Epithelial cell of prostate (primary cell): ENCODE data around the gene MTHFD2L.
"Not testable (repeated sequence)": the region's sequence is repeated elsewhere in the genome, so short reads cannot be mapped to it uniquely, and the experiment has no call there.

ENCODE experiments used
- DNase-seq: peaks from one replicate; pipeline ENCODE4 v3.0.0-alpha.2; 2011; ENCODE audit warnings: low read depth, low spot score
- H3K27ac ChIP-seq: fragments of 450-650 bp; 2 replicates; pipeline ENCODE4 v1.5.1; 2017; ENCODE audit warnings: mild to moderate bottlenecking

The MTHFD2L gene

DNA sequence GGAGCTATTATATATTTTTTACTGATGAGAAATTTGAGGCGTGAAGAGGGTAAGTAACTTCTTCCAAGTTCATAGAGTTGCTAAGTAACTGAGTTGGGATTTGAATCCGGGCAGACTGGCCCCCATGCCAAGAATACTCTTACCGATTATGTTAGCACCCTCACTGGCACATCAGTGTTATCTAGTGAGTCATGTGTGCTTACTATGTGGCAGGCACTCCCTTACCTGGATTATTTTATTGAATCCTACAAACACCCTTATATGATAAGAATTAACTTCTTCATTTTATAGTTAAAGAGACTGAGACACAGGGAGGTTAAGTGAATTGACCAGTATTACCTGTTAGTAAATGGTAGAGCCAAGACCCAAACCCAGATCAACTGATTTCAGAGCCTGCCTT, 20.9 kb downstream of the MTHFD2L start:
- DNase-seq: no peak
- no peak overlapping the region for H3K27ac ChIP-seq

DNA sequence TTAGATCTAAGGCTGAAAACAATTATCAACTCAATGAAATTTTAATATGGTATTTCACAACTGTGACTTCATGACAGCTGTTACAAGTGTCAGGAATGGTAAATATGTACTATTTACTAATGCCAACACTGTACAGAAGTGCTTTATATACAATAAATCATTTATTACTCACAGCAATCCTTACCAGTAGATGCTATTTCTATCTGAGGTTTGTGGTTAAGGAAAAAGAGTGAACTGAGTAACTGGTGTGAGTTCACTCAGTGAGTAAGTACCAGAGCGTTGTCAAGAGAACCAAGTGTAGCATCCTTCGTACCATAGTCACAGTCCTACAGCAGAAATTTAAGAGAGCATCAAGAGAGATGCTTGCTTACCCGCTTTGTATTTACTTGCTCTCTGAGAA, 23.3 kb downstream of the MTHFD2L start:
- peak; percentile 59 for DNase-seq
- no peak overlapping the region for H3K27ac ChIP-seq

DNA sequence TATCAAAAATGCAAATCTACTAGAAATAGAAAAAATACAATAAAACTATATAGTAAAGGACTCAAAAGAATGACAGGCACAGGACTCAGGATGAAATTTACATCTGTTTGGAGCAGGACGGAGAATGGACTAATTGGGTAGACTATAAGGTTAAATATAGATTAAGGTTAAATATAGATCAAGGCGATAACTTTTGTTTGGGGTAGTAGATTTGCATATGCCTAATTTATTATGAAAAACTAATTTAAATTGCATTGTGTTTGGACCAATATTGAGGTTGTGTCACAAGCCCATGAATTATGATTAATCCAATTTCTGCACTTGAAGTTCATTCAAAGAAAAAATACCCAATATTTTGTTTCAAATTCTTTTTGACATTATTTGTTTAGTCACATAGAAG, 31.0 kb downstream of the MTHFD2L start:
- DNase-seq: no peak
- H3K27ac ChIP-seq: no peak overlapping the region

DNA sequence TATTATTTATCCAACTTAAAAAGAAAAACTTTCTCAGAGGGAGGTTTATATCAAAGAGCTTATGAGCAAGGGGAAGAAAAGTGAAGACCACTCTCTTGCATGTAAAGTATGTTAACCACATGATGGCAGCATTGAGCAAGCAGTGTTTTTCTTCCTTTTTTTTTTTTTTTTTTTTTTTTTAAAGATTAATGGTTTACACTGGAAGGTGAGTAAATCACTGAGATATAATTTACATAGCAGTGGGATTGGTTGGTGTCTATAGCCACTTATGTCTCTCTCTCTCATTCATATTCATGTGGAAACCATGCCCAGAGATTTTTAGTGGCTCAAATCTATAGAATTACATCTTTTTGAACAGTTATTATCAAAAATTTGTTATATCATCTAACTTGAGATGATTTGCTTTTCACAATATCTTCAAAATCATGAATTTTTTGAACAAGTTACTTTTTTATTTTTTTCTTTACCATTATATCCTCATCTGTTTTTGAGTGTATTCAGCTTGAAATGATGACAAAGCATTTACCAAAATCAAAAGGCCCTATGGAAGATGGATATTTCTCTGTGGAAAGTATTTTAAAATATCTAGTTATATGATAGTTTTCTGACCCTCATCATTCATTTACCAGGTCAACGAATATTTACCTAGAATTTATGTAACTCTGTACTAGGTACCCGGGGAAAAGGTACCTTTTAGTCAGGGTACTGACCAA, 31.6 kb downstream of the MTHFD2L start:
- no peak overlapping the region for H3K27ac ChIP-seq
- DNase-seq: peak; percentile 6

DNA sequence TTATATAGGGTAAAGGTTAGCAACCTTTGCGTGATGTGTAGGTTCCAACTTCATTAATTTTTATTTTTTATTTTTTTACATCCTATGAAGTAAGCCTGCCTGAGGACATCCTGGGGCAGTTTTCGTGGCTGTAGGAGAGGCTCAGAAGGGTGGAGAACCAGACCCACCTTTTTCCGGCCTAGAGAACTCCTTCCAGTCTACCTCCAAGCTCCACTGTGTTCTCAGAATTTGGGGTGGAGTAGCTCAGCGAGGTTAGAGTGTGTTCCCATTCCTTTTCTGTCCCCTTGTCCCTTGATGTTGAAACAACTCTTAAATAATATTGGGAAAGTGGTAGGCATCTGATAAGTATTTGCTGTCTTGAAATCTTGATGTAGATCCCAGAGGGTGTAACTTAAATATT, 32.4 kb downstream of the MTHFD2L start:
- no peak for DNase-seq
- H3K27ac ChIP-seq: no peak overlapping the region

DNA sequence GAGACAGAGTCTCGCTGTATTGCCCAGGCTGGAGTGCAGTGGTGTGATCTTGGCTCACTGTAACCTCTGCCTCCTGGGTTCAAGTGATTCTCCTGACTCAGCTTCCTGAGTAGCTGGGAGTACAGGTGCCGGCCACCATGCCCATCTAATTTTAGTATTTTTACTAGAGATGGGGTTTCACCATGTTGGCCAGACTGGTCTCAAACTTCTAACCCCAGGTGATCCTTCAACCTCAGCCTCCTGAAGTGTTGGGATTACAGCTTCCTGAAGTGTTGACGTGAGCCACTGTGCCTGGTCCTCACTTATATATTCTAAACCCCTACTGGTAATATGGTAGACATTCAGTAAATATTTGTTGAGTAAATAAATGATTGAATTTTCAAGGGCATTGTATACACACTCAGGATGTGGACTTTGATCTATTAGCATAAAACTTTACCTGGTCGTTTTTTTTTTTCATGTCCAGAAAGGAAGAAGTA, 33.0 kb downstream of the MTHFD2L start:
- DNase-seq: no peak
- H3K27ac ChIP-seq: no peak overlapping the region

DNA sequence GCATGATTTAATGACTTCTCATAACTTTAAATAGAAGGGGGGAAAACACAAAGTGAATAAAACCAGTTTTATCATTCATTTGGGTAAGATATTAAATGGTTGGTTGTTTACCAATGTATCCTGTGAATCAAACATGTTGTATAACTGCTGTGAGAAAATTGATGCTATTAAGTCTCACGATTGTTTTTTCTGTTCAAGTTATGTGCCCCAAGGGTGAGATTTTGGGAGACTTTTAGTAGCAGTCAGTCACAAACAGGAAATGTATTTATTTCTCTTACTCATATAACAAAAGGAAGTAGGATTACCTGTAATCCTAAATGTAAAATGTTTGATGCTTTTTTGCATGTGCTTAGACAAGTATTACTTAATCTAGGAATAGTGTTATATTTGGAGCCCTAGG, 39.2 kb downstream of the MTHFD2L start:
- H3K27ac ChIP-seq: no peak overlapping the region
- no peak for DNase-seq

DNA sequence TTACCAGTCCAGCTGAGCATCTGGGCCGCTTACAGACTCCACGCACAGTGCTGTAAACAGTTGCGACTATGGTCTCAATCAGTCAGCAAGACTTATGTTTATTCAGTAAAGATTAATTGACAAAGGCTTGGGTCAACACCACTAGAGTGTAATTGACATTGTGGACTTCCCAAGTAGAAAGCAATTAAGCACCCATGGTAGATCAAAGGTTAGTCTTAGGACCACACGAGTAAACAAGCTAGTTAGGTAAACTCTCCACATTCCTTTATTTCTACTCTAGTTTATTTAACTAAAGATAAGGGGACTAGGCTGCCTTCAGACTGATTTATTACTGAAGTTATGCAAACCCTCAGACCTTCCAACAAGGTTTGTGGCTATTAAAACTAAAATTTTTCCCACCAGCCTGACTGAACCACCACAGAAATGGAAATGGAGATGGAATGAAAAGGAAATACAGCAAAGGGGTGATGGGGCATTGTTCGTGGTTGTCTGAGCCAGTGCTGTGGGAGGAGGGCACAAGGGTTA, 44.2 kb downstream of the MTHFD2L start:
- no peak for DNase-seq
- H3K27ac ChIP-seq: no peak overlapping the region

DNA sequence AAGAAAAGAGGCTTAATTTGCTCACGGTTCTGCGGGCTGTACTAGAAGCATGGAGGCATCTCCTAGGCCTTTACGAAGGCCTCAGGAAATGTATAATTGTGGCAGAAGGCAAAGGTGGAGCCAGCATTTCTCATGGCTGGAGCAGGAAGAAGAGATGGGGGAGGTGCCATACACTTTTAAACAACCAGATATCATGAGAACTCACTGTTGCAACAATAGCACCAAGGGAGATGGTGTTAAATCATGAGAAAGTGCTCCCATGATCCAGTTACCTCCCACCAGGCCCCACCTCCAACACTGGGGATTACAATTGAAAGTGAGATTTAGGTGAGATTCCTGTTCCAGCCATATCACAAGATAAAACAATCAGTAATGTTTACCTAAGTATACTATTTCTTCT, 45.5 kb downstream of the MTHFD2L start:
- no peak overlapping the region for H3K27ac ChIP-seq
- no peak for DNase-seq

DNA sequence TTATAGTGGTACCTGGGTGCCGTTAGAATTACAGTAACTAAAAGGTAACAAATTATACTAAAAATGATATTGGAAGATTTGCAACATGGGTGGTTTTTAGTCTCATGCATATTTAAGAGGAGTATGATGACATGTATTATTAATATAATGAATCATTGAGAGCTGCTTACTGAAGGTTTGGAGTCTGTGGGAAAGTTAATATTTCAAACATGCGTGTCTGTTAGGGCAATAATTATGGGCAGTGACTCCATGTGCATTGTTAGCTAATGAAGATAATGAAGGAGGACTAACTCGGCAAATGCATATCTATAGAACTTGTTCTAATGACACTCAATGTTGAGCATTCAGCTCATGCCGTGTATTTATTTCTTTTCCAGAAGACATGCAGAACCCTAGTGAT, 47.1 kb downstream of the MTHFD2L start:
- DNase-seq: no peak
- H3K27ac ChIP-seq: no peak overlapping the region

DNA sequence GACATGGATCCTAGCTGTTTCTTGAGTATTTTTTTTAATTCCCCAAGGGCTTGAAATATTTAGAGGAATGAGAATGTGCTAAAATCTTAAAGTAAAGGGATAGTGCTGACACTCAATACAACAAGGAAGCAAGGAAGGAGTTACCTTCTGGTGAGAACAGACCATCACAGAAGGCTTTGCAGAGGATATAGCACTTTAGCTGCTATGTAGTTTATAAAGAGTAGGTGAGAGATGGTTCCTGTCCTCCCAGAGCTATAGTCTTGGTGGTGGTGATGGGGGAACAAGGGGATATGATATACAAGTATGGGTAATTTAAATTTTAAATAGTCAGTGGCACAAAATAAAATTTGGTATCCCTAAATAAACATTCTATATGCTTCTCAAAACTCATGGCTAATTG, 47.6 kb downstream of the MTHFD2L start:
- H3K27ac ChIP-seq: no peak overlapping the region
- no peak for DNase-seq

DNA sequence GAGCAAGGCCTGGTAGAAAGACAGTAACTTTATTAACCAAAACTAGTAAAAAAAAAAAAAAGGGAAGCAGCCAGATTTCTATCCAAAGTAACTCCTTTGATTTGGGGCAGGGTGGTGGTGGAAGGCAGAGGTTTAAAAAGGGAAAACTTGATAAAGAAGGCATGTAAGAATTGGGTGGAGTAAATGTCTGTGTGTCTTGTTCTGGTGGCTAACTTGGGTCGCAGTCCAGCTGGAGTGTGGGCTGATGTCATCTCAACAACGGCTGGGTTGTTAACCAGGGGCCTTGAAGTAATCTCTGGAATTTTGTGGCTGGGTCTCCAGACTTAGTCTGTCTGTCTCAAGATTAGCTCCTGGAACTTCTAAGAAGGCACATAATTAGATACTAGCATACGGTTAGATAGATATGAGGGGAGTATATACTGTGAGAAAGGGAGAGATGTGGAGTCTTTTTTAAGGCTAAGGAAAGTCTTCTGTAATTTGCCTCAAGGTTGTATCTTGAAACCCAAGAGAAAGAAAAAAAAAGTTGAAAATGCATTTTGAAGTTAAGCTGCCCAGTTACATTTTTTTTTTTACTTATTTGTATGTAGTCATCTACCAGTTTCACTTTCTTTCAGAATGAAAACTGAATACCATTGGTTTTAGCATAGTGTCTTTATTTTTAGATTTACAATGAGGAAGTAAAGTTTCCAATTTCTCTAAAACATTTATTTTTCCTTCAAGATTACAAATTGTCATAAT, 48.3 kb downstream of the MTHFD2L start:
- no peak for DNase-seq

DNA sequence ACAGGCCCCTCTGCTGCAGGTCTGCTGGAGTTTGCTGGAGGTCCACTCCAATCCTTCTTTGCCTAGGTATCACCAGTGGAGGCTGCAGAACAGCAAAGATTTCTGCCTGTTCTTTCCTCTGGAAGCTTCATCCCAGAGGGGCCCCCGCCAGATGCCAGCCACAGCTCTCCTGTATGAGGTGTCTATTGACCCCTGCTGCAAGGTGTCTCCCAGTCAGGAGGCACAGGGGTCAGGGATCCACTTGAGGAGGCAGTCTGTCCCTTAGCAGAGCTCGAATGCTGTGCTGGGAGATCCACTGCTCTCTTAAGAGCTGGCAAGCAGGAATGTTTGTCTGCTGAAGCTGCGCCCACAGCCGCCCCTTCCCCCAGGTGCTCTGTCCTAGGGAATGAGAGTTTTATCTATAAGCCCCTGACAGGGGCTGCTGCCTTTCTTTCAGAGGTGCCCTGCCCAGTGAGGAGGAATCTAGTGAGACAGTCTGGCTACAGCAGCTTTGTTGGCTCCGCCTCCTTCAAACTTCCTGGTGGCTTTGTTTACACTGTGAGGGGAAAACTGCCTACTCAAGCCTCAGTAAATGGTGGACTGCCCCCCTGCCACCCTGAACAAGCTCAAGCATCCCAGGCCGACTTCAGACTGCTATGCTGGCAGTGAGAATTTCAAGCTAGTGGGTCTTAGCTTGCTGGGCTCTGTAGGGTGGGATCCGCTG, 56.7 kb downstream of the MTHFD2L start:
- H3K27ac ChIP-seq, DNase-seq: not testable (repeated sequence)

More for the DNA sequence above, 48.3 kb downstream of the MTHFD2L start:
- peak overlapping the region; percentile 71 for H3K27ac ChIP-seq

DNA sequence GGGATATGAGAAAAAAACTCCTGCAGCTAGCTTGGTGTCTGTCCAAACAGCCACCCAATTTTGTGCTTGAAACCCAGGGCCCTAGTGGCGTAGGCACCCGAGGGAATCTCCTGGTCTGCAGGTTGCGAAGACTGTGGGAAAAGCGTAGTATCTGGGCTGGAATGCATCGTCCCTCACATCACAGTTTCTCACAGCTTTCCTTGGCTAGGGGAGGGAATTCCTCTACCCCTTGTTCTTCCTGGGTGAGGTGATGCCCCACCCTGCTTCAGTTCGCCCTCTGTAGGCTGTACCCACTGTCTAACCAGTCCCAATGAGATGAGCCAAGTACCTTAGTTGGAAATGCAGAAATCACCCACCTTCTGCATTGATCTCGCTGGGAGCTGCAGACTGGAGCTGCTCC, 57.3 kb downstream of the MTHFD2L start:
- DNase-seq, H3K27ac ChIP-seq: not testable (repeated sequence)

DNA sequence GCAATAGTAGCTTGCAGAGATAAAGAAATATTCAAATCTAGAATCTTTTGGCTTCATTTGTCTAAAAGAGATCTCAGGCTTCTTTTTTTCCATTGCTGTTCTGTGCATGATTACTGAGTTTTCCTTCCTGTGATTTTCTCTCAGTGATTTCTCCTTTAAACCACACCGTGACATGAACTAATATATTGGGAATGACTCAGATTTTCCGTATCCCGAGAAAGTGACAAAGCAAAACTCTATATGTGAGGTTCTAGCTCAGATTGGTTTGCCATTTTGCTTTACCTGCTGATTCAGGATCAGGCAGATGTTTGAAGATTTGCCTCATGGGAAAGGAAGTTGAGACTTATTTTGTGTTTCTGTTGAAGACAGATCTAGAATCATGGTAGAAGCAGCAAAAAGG, 59.4 kb downstream of the MTHFD2L start:
- DNase-seq: no peak
- H3K27ac ChIP-seq: peak overlapping the region; percentile 40

DNA sequence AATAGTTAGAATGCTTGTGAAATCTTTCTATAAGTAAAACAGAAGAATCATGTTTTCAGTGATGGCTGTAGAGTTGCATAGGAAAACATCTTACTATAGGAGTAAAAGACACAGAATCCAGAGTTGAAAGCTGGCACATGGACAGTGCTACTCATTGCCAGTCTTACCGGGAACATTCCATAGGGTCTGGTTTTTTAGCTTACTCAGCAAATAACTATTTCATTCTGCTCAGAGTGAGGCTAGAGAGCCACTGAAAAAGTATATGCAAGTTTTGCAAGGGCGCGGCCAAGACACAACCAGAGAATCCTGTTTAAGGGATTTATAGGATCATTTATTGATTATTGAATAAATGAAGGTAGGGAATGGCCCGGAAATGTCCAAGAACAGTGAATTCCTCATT, 60.3 kb downstream of the MTHFD2L start:
- H3K27ac ChIP-seq: peak overlapping the region; percentile 40
- DNase-seq: no peak

DNA sequence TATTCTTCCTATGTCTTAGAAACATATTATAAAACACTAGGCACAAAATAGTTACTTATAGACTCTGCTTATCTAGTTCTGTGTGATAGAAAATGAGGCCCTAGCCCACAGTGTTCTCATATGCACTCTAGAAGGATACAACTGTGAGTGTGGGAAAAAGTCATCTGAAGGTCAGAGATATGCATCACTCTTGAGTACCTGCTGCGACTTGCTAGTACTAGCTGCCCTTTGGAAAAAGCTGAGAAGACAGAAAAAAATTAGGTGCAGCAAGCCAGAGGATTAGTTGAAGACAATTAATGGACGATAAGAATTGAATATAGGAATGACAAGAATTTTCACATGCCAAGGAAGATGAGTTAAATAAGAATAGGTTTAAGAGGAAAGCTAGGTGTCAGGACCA, 61.3 kb downstream of the MTHFD2L start:
- DNase-seq: no peak

DNA sequence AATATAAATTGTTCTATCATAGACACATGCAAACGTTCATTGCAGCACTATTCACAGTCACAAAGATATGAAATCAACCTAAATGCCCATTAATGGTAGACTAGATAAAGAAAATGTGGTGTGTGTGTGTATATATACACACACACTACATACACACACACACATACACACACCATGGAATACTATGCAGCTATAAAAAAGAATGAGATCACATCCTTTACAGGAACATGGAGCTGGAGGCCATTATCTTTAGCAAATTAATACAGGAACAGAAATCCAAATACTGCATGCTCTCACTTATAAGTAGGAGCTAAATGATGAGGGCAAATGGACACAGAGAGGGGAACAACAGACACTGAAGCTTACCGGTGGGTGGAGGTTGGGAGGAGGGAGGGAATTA, 65.2 kb downstream of the MTHFD2L start:
- peak overlapping the region; percentile 8 for H3K27ac ChIP-seq
- DNase-seq: no peak

More for the DNA sequence above, 61.3 kb downstream of the MTHFD2L start:
- peak overlapping the region; percentile 40 for H3K27ac ChIP-seq

DNA sequence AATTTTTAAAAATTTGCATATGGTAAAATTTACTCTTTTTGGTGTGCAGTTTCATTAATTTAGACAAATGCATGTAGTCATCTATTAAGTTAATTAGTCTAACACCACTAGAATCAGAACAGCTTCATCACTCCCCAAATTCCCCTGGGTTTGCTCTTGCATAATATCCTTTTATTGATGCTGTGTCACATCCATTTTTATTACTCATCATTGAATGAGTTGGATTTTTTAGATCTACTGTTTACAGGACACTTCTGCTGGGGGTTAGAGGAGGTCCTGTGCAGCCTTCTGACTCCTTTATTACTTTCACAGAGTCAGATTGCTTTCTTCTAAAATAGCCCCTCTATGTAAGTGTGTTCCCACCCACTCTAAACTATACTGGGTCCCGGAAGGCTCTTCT, 65.9 kb downstream of the MTHFD2L start:
- peak overlapping the region; percentile 8 for H3K27ac ChIP-seq
- no peak for DNase-seq

DNA sequence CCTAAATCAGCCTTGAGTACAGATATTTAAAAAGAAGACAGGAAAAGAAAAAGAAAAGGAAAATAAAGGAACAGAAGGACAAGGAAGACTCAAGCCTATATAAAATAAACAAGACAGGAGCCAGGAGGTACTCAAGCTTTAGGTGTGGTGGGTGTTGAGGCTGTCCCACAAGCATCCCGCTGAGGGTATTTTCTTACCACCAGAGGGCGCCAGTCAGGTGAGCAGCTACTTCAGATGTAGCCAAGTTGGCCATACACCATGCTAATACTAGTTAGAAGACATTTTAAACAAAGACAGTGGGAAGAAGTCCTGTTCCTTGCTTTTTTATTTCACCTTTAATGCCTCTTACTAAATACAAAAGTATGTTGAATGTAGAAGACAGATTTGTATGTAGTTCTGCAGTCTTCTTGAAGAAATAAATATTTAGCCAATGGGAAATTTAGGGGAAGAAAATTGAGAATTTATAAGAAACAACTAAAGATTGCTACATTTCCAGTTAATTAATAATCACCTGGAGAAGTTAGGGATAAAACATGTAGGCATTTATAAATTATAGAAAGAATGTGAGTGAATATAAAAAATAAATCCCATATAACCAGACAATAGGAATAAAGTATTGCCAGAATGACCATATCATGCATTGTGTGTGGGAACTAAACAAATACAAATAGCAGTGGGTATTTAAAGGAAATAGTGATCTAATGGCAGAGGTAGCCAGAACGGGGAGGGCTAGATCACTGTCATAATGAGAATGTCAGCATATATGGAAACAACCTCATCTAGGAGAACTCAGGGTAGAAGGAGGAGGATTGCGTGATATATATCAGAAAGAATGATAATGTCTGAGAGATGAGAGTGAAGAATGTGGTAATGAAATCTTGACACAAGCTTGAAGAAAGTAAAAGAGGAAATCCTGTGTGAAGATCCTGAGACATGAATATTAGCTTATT, 71.0 kb downstream of the MTHFD2L start:
- H3K27ac ChIP-seq: peak overlapping the region; percentile 99

More for the DNA sequence above, 71.0 kb downstream of the MTHFD2L start:
- no peak for DNase-seq
